Naive thymus-derived CD4-positive, alpha-beta T cell (primary cell): ENCODE measurements around the gene PPM1H. TPM values are rescaled to one million over a fixed set of nuclear protein-coding genes. Genes with fewer than 3 reads are reported as not detected.

Source experiments
- ATAC-seq: fragments of 150-1000 bp; cut with Tn5 transposase; 2 replicates; pipeline ENCODE4 v1.10.0; 2021; ENCODE audit warnings: mild to moderate bottlenecking, moderate library complexity
- CTCF ChIA-PET: fragments of 350-600 bp; sonication (Branson Sonifier 250); formaldehyde crosslinking; loops from one replicate; lab custom pipeline; 2021; ENCODE audit warnings: antibody characterized with exemption; lab: Charles Lee
- POLR2A ChIA-PET: fragments of 350-600 bp; sonication (Branson Sonifier 250); formaldehyde crosslinking; loops from one replicate; lab custom pipeline; 2021; ENCODE audit warnings: antibody characterized with exemption, inconsistent platforms; lab: Charles Lee
- DNase-seq, 9 donors: peaks; one replicate each; pipeline versions ENCODE4 v3.0.0 to v3.0.0-alpha.2; 2020 to 2022; ENCODE audit warnings: mixed read lengths in 1 of 9
- H3K27ac ChIP-seq: one replicate; pipeline ENCODE4 v1.7.0; 2013; ENCODE audit warnings: mild to moderate bottlenecking, low read depth, low read length, moderate library complexity
- H3K27me3 ChIP-seq, 2 donors: one replicate each; pipeline ENCODE4 v1.7.0; 2013; ENCODE audit warnings: low read length in 2 of 2, mild to moderate bottlenecking in 2 of 2, moderate library complexity in 2 of 2; ENCODE audit not compliant: control insufficient read depth in 2 of 2, insufficient read depth in 2 of 2
- H3K36me3 ChIP-seq, 3 experiments: 1 replicate in 2 of 3; 2 replicates in 1 of 3; pipeline ENCODE4 v1.7.0; 2013; ENCODE audit warnings: low read length in 3 of 3, mild to moderate bottlenecking in 3 of 3, moderate library complexity in 1 of 3; ENCODE audit not compliant: insufficient read depth in 3 of 3, control insufficient read depth in 2 of 3
- H3K4me1 ChIP-seq, 2 donors: one replicate each; pipeline ENCODE4 v1.7.0; 2013; ENCODE audit warnings: low read length in 2 of 2, mild to moderate bottlenecking in 2 of 2, moderate library complexity in 1 of 2; ENCODE audit not compliant: control insufficient read depth in 2 of 2, insufficient read depth in 2 of 2
- H3K4me3 ChIP-seq: 2 replicates; pipeline ENCODE4 v1.7.0; 2013; ENCODE audit warnings: mild to moderate bottlenecking, low read length
- H3K9me3 ChIP-seq, 3 experiments: 1 replicate in 2 of 3; 2 replicates in 1 of 3; pipeline ENCODE4 v1.7.0; 2013; ENCODE audit warnings: low read length in 3 of 3; ENCODE audit not compliant: control insufficient read depth in 2 of 3
- H3K27ac Mint-ChIP-seq, 9 donors: one replicate each; pipeline ENCODE4 v1.8.0; 2020 to 2022; ENCODE audit warnings: mixed read lengths in 9 of 9, mild to moderate bottlenecking in 8 of 9, moderate library complexity in 5 of 9, inconsistent platforms in 2 of 9
- H3K27me3 Mint-ChIP-seq, 5 donors: one replicate each; pipeline ENCODE4 v1.8.0; 2021 to 2022; ENCODE audit warnings: mixed read lengths in 5 of 5, mild to moderate bottlenecking in 1 of 5
- H3K36me3 Mint-ChIP-seq, 5 donors: one replicate each; pipeline ENCODE4 v1.8.0; 2020 to 2022; ENCODE audit warnings: mixed read lengths in 5 of 5, mild to moderate bottlenecking in 3 of 5, inconsistent platforms in 1 of 5
- H3K4me1 Mint-ChIP-seq, 7 donors: one replicate each; pipeline ENCODE4 v1.8.0; 2020 to 2022; ENCODE audit warnings: mixed read lengths in 7 of 7, mild to moderate bottlenecking in 3 of 7, inconsistent platforms in 1 of 7
- H3K4me3 Mint-ChIP-seq, 10 donors: one replicate each; pipeline ENCODE4 v1.8.0; 2020 to 2022; ENCODE audit warnings: mild to moderate bottlenecking in 10 of 10, mixed read lengths in 10 of 10, moderate library complexity in 6 of 10, inconsistent platforms in 2 of 10
- H3K9me3 Mint-ChIP-seq, 11 donors: one replicate each; pipeline ENCODE4 v1.8.0; 2020 to 2022; ENCODE audit warnings: mixed read lengths in 11 of 11, mild to moderate bottlenecking in 4 of 11, inconsistent platforms in 1 of 11, moderate library complexity in 1 of 11
- intact Hi-C, 2 donors: fragments of 100-400 bp; cut with micrococcal nuclease; formaldehyde crosslinking; loops; one replicate each; pipeline ENCODE4 v1.15.1; 2023
- polyA plus RNA-seq, 2 donors: library from polyadenylated mRNA; unstranded; fragments of 300-500 nt; fragmentation: Illumina TruSeq; gene quantifications; one replicate each; pipeline ENCODE4 v1.2.3, GENCODE V29; 2021
- total RNA-seq, 6 experiments: library from RNA in 5 of 6; stranded (reverse) in 5 of 6; gene quantifications; 1 replicate in 5 of 6; 2 replicates in 1 of 6; pipeline ENCODE4 v1.2.3 and lab custom pipeline; 2021 to 2026

Gene PPM1H
- total and polyA plus RNA-seq, 7 experiments from 2014 or later, result 0.08 to 2.1 (median 0.34) TPM; not detected in 4

- H3K9me3 ChIP-seq, result no peaks in the 10 kb centered on the region
- CTCF ChIA-PET, result interaction anchor here (0.6 to 8.0 kb wide), 4 partner anchors 21 to 364 kb away, joined by 4 to 86 read pairs (median 32); no protein-coding TSS in a partner anchor
- Mint-ChIP-seq H3K27ac (no peak overlapping the region), H3K4me1 (no peaks in the 10 kb centered on the region), H3K36me3 (no peaks in the 10 kb centered on the region), H3K9me3 (no peaks in the 10 kb centered on the region), H3K4me3 (no peak overlapping the region), H3K27me3 (peaks cover 0 to 16% (median 0%) of the 10 kb centered on the region in 5 donors)
- POLR2A ChIA-PET, result no interaction called here
- H3K36me3 ChIP-seq, result no peaks in the 10 kb centered on the region
- no peak overlapping the region for H3K27ac ChIP-seq
- DNase-seq (no peak), ATAC-seq (no peak)
- H3K27me3 ChIP-seq, result no peaks in the 10 kb centered on the region
- no peaks in the 10 kb centered on the region for H3K4me1 ChIP-seq
- intact Hi-C loops, result no loop called here
- no peak overlapping the region for H3K4me3 ChIP-seq
These were observed 134.1 kb downstream of the PPM1H start for GRCh38 chr12:62800707-62801400.

GRCh38 chr12:62799766-62800406 lies 135.1 kb downstream of the PPM1H start:
- ATAC-seq (no peak), DNase-seq (no peak)
- no peak overlapping the region for H3K4me3 ChIP-seq
- Mint-ChIP-seq H3K27ac (no peak overlapping the region), H3K9me3 (no peaks in the 10 kb centered on the region), H3K4me3 (no peak overlapping the region), H3K36me3 (no peaks in the 10 kb centered on the region), H3K27me3 (peaks cover 0 to 14% (median 0%) of the 10 kb centered on the region in 5 donors), H3K4me1 (no peaks in the 10 kb centered on the region)
- no peaks in the 10 kb centered on the region for H3K4me1 ChIP-seq
- ChIA-PET POLR2A (no interaction called here), CTCF (interaction anchor here (0.6 to 8.0 kb wide), 10 partner anchors 10 to 1682 kb away, joined by 3 to 86 read pairs (median 4); no protein-coding TSS in a partner anchor)
- H3K27me3 ChIP-seq, result no peaks in the 10 kb centered on the region
- H3K9me3 ChIP-seq, result no peaks in the 10 kb centered on the region
- intact Hi-C loops, result loop anchor here (1.0 to 10.0 kb wide), 7 partner anchors 197 to 982 kb away; partner anchors contain the start of gene USP15 (in 1 of the 2)
- H3K27ac ChIP-seq, result no peak overlapping the region
- H3K36me3 ChIP-seq, result no peaks in the 10 kb centered on the region

DNA sequence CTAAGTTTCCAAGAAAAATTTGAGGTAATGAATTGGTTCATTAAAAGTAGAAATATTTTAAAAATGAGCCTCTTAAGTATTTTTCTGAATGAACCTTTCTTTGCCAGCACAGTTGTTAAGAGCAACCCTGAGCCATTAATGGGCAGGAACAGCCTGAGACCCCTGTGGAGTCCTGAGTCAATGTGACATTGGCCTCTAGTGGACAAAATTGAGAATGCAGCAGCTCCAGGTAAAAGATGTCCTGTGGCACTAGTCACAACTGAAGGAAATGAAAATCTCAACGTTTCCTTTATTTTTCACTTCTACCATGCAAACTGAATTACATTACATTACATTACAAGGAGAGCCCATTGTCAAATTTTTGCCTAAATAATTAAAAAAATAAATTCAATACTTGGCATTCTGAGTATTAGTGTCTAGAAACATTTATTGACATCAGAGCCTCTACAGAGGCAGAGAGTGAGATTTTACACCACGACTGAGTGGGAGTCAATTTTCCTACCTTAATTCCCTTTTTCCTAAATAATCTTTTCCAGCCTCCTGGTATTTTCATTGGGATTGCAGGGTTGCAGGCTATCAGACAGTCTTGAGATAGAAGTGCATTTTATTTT lies 135.7 kb downstream of the PPM1H start:
- H3K36me3 ChIP-seq, result no peaks in the 10 kb centered on the region
- no peak overlapping the region for H3K27ac ChIP-seq
- no peaks in the 10 kb centered on the region for H3K9me3 ChIP-seq
- DNase-seq (peak in 8 of 9 donors; percentile 5 to 53 (median 40)), ATAC-seq (peak; percentile 81)
- no peaks in the 10 kb centered on the region for H3K27me3 ChIP-seq
- Mint-ChIP-seq H3K4me3 (no peak overlapping the region), H3K27me3 (peaks cover 0 to 14% (median 0%) of the 10 kb centered on the region in 5 donors), H3K4me1 (no peaks in the 10 kb centered on the region), H3K27ac (no peak overlapping the region), H3K9me3 (no peaks in the 10 kb centered on the region), H3K36me3 (no peaks in the 10 kb centered on the region)
- no peak overlapping the region for H3K4me3 ChIP-seq
- CTCF ChIA-PET, result interaction anchor here (0.6 to 8.0 kb wide), 10 partner anchors 9 to 731 kb away, joined by 3 to 86 read pairs (median 4); no protein-coding TSS in a partner anchor
- intact Hi-C loops, result loop anchor here (1.0 to 10.0 kb wide), 7 partner anchors 196 to 983 kb away; partner anchors contain the start of gene USP15 (in 1 of the 2)
- POLR2A ChIA-PET, result no interaction called here
- H3K4me1 ChIP-seq, result no peaks in the 10 kb centered on the region

DNA sequence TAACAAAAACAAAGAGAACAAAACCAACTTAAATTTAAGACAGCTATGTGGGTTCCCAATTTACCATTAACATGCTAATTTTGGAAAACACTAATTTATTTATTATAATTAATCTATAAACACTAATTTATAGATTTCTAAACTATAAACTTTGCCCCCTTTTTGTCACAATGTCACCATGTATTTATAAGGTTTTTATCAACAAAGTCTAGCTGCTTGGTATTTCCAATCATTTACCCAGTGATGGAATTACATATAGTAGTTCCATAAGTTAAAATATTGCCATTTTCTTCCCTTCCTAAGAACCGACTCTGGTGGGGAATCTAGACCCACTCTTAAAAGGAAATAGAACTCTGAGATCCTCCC lies 140.7 kb downstream of the PPM1H start:
- H3K4me3 Mint-ChIP-seq, result no peak overlapping the region
- Histone ChIP-seq H3K4me3 (no peak overlapping the region), H3K27me3 (no peaks in the 10 kb centered on the region), H3K27ac (no peak overlapping the region), H3K36me3 (no peaks in the 10 kb centered on the region), H3K9me3 (no peaks in the 10 kb centered on the region), H3K4me1 (no peaks in the 10 kb centered on the region)
- ATAC-seq (no peak), DNase-seq (no peak)
- peaks cover 0 to 4% (median 0%) of the 10 kb centered on the region in 7 donors for H3K4me1 Mint-ChIP-seq
- no peak overlapping the region for H3K27ac Mint-ChIP-seq
- ChIA-PET POLR2A (interaction anchor here (0.7 kb wide), 1 partner anchor 99 kb away, joined by 3 read pairs; no protein-coding TSS in a partner anchor), CTCF (interaction anchor here (0.6 to 8.0 kb wide), 10 partner anchors 10 to 358 kb away, joined by 4 to 86 read pairs (median 6); no protein-coding TSS in a partner anchor)
- H3K27me3 Mint-ChIP-seq, result peaks cover 0 to 21% (median 0%) of the 10 kb centered on the region in 5 donors
- intact Hi-C loops, result loop anchor here (1.0 to 10.0 kb wide), 6 partner anchors 191 to 532 kb away; partner anchors contain the start of gene USP15 (in 2 of the 2)
- no peaks in the 10 kb centered on the region for H3K36me3 Mint-ChIP-seq
- H3K9me3 Mint-ChIP-seq, result no peaks in the 10 kb centered on the region

DNA sequence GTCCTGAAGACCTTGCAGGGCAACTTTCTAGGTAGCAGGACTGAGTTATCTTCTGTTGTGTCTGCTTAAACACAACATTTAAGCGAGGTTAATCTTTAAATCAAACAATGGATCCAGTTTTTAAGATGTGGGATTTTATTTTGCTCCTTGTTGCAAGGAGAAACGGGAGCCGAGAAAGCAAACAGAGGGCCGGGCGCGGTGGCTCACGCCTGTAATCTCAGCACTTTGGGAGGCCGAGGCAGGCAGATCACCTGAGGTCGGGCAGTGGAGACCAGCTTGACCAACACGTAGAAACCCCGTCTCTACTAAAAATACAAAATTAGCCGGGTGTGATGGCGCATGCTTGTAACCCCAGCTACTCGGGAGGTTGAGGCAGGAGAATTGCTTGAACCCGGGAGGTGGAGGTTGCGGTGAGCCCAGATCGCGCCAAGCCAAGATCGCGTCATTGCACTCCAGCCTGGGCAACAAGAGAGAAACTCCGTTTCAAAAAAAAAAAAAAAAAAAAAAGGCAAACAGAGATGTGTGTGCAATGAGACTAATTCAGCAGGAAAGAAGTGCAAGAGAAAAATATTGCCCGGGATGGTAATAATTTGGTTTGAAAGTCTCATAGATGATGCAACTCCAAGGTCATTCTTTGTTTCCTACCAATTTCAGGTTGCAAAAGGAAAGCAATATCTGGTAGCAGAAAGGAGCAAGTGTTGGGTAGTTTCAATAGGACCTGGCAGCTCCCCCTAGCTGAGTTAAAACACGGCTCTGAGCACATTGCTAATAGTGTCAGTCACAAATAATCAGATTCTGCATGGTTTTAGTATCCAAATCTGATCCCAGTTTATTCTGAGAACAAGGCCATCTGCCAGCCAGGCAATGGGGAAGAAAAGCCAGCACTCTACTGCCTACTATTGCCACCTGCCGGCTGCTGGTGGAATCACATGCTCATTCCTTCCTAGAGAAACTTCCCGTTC lies 141.4 kb downstream of the PPM1H start:
- DNase-seq (peak; percentile 32 to 77 (median 62)), ATAC-seq (peak; percentile 86)
- POLR2A ChIA-PET, result interaction anchor here (0.7 to 1.1 kb wide), 2 partner anchors 98 to 191 kb away, joined by 3 read pairs; no protein-coding TSS in a partner anchor
- Mint-ChIP-seq H3K4me1 (peaks cover 0 to 4% (median 0%) of the 10 kb centered on the region in 7 donors), H3K27ac (no peak overlapping the region), H3K9me3 (no peaks in the 10 kb centered on the region), H3K36me3 (no peaks in the 10 kb centered on the region), H3K4me3 (no peak overlapping the region), H3K27me3 (peaks cover 0 to 21% (median 0%) of the 10 kb centered on the region in 5 donors)
- H3K36me3 ChIP-seq, result no peaks in the 10 kb centered on the region
- CTCF ChIA-PET, result interaction anchor here (0.6 to 8.0 kb wide), 9 partner anchors 9 to 357 kb away, joined by 4 to 86 read pairs (median 7); no protein-coding TSS in a partner anchor
- H3K4me1 ChIP-seq, result no peaks in the 10 kb centered on the region
- intact Hi-C loops, result loop anchor here (1.0 to 10.0 kb wide), 6 partner anchors 190 to 531 kb away; partner anchors contain the start of gene USP15 (in 2 of the 2)
- H3K9me3 ChIP-seq, result no peaks in the 10 kb centered on the region
- H3K27me3 ChIP-seq, result no peaks in the 10 kb centered on the region
- H3K27ac ChIP-seq, result no peak overlapping the region
- H3K4me3 ChIP-seq, result no peak overlapping the region
